Lung (tissue), 12 donors: ENCODE measurements around the gene PLCD3. TPM values are rescaled to one million over a fixed set of nuclear protein-coding genes. Genes with fewer than 3 reads are reported as not detected.

Experiments used
- ATAC-seq: fragments of 200-7000 bp; cut with Tn5 transposase; one replicate; pipeline ENCODE4 v1.9.1; 2020; ENCODE audit warnings: moderate number of reproducible peaks; ENCODE audit not compliant: insufficient read depth, low FRiP score
- DNase-seq, 3 donors: peaks; one replicate each; pipeline ENCODE4 v3.0.0-alpha.2; 2013 to 2017
- H3K27ac ChIP-seq, 2 donors: one replicate each; pipeline ENCODE4 v1.5.1; 2013; ENCODE audit warnings: mild to moderate bottlenecking in 2 of 2, moderate library complexity in 2 of 2, control low read depth in 1 of 2, inconsistent platforms in 1 of 2, low read depth in 1 of 2, low read length in 1 of 2
- H3K27me3 ChIP-seq, 3 donors: one replicate each; pipeline ENCODE4 v1.5.1; 2013; ENCODE audit warnings: low read length in 2 of 3; ENCODE audit not compliant: control insufficient read depth in 3 of 3, insufficient read depth in 3 of 3
- H3K36me3 ChIP-seq, 4 donors: one replicate each; pipeline ENCODE4 v1.5.1; 2013; ENCODE audit warnings: low read length in 4 of 4, mild to moderate bottlenecking in 1 of 4, moderate library complexity in 1 of 4; ENCODE audit not compliant: control insufficient read depth in 4 of 4, insufficient read depth in 4 of 4
- H3K4me1 ChIP-seq, 5 donors: one replicate each; pipeline ENCODE4 v1.5.1; 2013; ENCODE audit warnings: low read length in 5 of 5, mild to moderate bottlenecking in 2 of 5, moderate library complexity in 1 of 5; ENCODE audit not compliant: control insufficient read depth in 5 of 5, insufficient read depth in 5 of 5
- H3K4me3 ChIP-seq: one replicate; pipeline ENCODE4 v1.5.1; 2013; ENCODE audit warnings: mild to moderate bottlenecking, control low read depth, moderate library complexity
- H3K9ac ChIP-seq, 2 donors: one replicate each; pipeline ENCODE4 v1.5.1; 2013; ENCODE audit warnings: low read length in 2 of 2, control low read depth in 1 of 2; ENCODE audit not compliant: insufficient read depth in 1 of 2
- H3K9me3 ChIP-seq, 4 donors: one replicate each; pipeline ENCODE4 v1.5.1; 2013; ENCODE audit warnings: low read length in 3 of 4, mild to moderate bottlenecking in 1 of 4, moderate library complexity in 1 of 4; ENCODE audit not compliant: control insufficient read depth in 4 of 4, insufficient read depth in 3 of 4
- WGBS, 2 donors: extraction: QIAGEN DNeasy Blood & Tissue Kit; methylation state at CpG; one replicate each; pipeline ENCODE4 v1.1.7; 2013; 5-methylcytosine and 5-hydroxymethylcytosine counted together
- polyA plus RNA-seq, 2 donors: library from polyadenylated mRNA; stranded (reverse); fragments of 200-250 nt; gene quantifications; one replicate each; pipeline ENCODE4 v1.2.1, GENCODE V29; 2013
- total RNA-seq, 2 donors: library from RNA; depleted of rRNA in 1 of 2; stranded (reverse); fragments of >200 nt in 1 of 2; gene quantifications; one replicate each; pipeline ENCODE4 v1.2.1, GENCODE V29; 2014 to 2021
- TF ChIP-seq, protein P1 (sequence below): IDR thresholded peaks from 2 replicates; pipeline ENCODE4 v1.5.1; 2012; ENCODE audit warnings: mild to moderate bottlenecking; ENCODE audit errors: control extremely low read depth, extremely low read depth
- donor health status: control.
- donor health status: control.
- donor health status: Bipolar disorder and iron deficiency.
- donor health status: healthy.
- donor health status: DM: yes; HTN: yes; CAD: no.

PLCD3 gene
- total and polyA plus RNA-seq, 4 donors: 3.6 to 43.3 (median 18.9) TPM

DNA sequence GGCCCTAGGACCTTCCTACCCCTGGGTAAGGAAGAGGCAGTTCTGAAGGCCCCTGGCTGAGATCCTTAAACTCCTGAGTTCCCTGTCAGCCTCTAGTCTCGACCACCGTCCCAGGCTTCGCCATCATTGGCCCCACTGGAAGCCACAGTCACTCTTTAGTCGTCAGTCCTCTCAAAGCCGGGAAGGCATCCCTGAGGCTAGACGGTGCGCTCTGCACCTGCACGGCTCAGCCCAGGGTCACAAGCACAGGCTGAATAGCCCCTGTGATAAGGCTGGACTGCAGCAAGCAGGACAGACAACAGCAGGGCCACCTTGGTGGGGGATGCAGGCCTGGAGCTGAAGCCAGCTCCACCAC is 12.7 kb upstream of the PLCD3 start:
- TF ChIP-seq, protein P1, sequence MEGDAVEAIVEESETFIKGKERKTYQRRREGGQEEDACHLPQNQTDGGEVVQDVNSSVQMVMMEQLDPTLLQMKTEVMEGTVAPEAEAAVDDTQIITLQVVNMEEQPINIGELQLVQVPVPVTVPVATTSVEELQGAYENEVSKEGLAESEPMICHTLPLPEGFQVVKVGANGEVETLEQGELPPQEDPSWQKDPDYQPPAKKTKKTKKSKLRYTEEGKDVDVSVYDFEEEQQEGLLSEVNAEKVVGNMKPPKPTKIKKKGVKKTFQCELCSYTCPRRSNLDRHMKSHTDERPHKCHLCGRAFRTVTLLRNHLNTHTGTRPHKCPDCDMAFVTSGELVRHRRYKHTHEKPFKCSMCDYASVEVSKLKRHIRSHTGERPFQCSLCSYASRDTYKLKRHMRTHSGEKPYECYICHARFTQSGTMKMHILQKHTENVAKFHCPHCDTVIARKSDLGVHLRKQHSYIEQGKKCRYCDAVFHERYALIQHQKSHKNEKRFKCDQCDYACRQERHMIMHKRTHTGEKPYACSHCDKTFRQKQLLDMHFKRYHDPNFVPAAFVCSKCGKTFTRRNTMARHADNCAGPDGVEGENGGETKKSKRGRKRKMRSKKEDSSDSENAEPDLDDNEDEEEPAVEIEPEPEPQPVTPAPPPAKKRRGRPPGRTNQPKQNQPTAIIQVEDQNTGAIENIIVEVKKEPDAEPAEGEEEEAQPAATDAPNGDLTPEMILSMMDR: no peak
- WGBS, 2 donors: 78 to 84% methylated on average over 8 of the region's 8 CpGs
- Histone ChIP-seq H3K4me3 (no peak overlapping the region), H3K27ac (peak overlapping the region; percentile 82 to 88), H3K9ac (no peak overlapping the region), H3K27me3 (no peaks in the 10 kb centered on the region), H3K4me1 (peaks cover 0 to 30% (median 5%) of the 10 kb centered on the region in 5 donors), H3K9me3 (no peaks in the 10 kb centered on the region), H3K36me3 (peaks cover 0 to 9% (median 0%) of the 10 kb centered on the region in 4 donors)
- ATAC-seq (no peak), DNase-seq (no peak)

DNA sequence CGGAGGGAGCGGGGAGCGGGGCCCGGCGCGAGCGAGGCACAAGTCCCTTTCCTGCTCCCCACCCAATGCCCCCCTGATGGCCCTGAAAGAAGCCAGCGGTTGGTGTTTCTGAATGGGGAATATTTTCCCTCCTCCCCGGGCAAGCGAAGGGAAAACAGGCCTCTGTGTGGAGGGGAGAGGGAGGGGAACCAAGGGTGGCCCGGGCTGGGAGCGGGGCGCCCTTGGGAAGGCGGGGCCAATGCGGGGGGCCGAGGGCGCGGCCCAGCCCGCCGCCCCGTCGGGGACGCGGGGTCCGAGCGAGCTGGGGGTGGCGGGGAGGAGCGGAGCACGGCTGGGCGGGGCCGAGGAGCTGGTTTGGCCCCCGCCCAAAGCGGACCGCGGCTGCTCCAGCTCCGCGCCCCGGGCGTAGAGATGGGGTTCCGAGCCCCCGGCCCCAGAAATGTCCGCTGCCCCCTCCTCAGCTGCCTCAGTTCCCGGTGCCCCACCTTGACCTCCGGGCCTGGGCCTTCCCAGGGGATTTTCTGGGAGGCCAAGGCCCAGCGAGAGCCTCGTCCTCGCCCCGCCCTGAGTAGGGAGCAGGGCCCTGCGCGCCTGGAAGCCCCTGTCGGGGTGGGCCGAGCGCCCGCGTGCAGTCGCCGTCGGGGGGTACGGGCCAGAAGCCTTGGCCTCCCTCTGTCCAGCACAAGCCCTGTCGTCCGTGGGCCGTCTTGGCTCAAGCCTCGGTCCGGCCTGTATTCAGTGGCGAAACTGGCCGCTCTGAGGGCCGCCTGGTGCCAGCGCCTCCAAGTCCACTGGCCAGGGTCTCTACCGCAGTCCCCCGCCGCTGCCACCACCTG is 12.1 kb upstream of the PLCD3 start:
- no peak overlapping the region for H3K9ac ChIP-seq
- DNase-seq (peak; percentile 80 to 89 (median 84)), ATAC-seq (no peak)
- WGBS, 2 donors: 16 to 20% methylated on average over 48 to 71 of the region's 71 CpGs
- H3K36me3 ChIP-seq: peaks cover 0 to 3% (median under 1%) of the 10 kb centered on the region in 4 donors
- peaks cover 0 to 30% (median 5%) of the 10 kb centered on the region in 5 donors for H3K4me1 ChIP-seq
- TF ChIP-seq, protein P1: no peak
- peak overlapping the region; percentile 82 to 88 for H3K27ac ChIP-seq
- no peaks in the 10 kb centered on the region for H3K9me3 ChIP-seq
- no peaks in the 10 kb centered on the region for H3K27me3 ChIP-seq
- H3K4me3 ChIP-seq: no peak overlapping the region

DNA sequence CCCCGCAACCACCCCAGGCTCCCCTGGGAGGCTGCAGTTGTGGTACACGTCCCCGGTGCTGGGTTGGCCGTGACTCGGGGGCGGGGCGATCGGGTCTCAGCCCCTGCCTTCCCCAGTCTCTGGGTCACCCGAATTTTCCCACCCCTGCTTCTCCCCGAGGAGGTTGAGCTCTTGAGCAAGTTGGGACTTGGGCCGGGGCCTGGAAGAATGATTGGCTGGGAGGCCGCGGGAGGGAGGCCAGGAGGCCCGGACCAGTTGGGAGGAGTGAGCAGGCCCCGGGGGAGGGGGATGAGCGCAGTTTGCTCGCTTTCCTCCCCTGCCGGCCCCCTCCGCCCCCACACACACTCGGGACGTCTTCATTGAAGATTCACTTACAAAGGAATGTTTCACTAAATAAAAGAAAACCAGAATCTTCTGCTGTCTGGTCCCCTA is 11.5 kb upstream of the PLCD3 start:
- H3K4me3 ChIP-seq: no peak overlapping the region
- H3K27me3 ChIP-seq: no peaks in the 10 kb centered on the region
- ATAC-seq (no peak), DNase-seq (peak; percentile 92 to 95 (median 94))
- 7 to 13% methylated on average over 21 of the region's 21 CpGs for WGBS, 2 donors
- H3K9me3 ChIP-seq: no peaks in the 10 kb centered on the region
- H3K27ac ChIP-seq: peak overlapping the region; percentile 82 to 88
- peaks cover 0 to 6% (median 0%) of the 10 kb centered on the region in 4 donors for H3K36me3 ChIP-seq
- H3K4me1 ChIP-seq: peaks cover 0 to 30% (median 5%) of the 10 kb centered on the region in 5 donors
- peak overlapping the region in 1 of 2 donors; percentile 32 for H3K9ac ChIP-seq
- TF ChIP-seq, protein P1: no peak
